A673 (cell line): ENCODE measurements around the gene LARP7. TPM values are rescaled to one million over a fixed set of nuclear protein-coding genes. Genes with fewer than 3 reads are reported as not detected.
A peak's percentile ranks its signal among the peaks of the same experiment; 100 is the strongest.
"Not testable (repeated sequence)": the region's sequence is repeated elsewhere in the genome, so short reads cannot be mapped to it uniquely, and the experiment has no call there.

ENCODE experiments used
- BruUV-seq: library from RNA; stranded (reverse); fragments of 400-500 nt; replicated peaks from 2 replicates; lab custom pipeline; 2021; lab: Mats Ljungman, UMichigan
- CTCF ChIA-PET: fragments of 300-600 bp; sonication (Branson Sonifier 250); formaldehyde crosslinking; loops from one replicate; lab custom pipeline; 2022; ENCODE audit warnings: antibody characterized with exemption; lab: Charles Lee
- POLR2A ChIA-PET: fragments of 300-600 bp; sonication (Branson Sonifier 250); formaldehyde crosslinking; loops from one replicate; lab custom pipeline; 2022; ENCODE audit warnings: antibody characterized with exemption; ENCODE audit not compliant: low non-redundant PET; lab: Charles Lee
- DNase-seq: peaks from one replicate; pipeline ENCODE4 v3.0.0-alpha.2; 2015; ENCODE audit warnings: low spot score
- H3K27ac ChIP-seq: fragments of 200-600 bp; sonication (generic); 2 replicates; pipeline ENCODE4 v1.5.1; 2016; ENCODE audit warnings: mixed run types, low read depth, mild to moderate bottlenecking, mixed read lengths, antibody characterized with exemption, low read length; ENCODE audit not compliant: poor library complexity, severe bottlenecking
- H3K27me3 ChIP-seq: fragments of 200-600 bp; sonication (generic); replicated peaks from 2 replicates; pipeline ENCODE4 v1.6.1; 2017; ENCODE audit warnings: mixed run types, low read depth, mild to moderate bottlenecking, mixed read lengths, antibody characterized with exemption, low read length; ENCODE audit not compliant: insufficient read depth, poor library complexity
- H3K36me3 ChIP-seq: fragments of 200-600 bp; sonication (generic); 2 replicates; pipeline ENCODE4 v1.6.1; 2016; ENCODE audit warnings: mixed run types, mild to moderate bottlenecking, mixed read lengths, antibody characterized with exemption, low read length; ENCODE audit not compliant: insufficient read depth, poor library complexity, severe bottlenecking
- H3K4me1 ChIP-seq: fragments of 200-600 bp; sonication (generic); 2 replicates; pipeline ENCODE4 v1.6.1; 2017; ENCODE audit warnings: mixed run types, mild to moderate bottlenecking, mixed read lengths, antibody characterized with exemption, low read length; ENCODE audit not compliant: insufficient read depth, poor library complexity, severe bottlenecking
- H3K4me3 ChIP-seq: fragments of 200-600 bp; sonication (generic); 2 replicates; pipeline ENCODE4 v1.5.1; 2016; ENCODE audit warnings: low read depth, mixed run types, mild to moderate bottlenecking, mixed read lengths, low read length; ENCODE audit not compliant: poor library complexity, severe bottlenecking
- H3K9me3 ChIP-seq: fragments of 200-600 bp; sonication (generic); 2 replicates; pipeline ENCODE4 v1.6.1; 2016; ENCODE audit warnings: mixed run types, low read depth, mild to moderate bottlenecking, mixed read lengths, antibody characterized with exemption, low read length; ENCODE audit not compliant: poor library complexity, severe bottlenecking
- CTCF ChIP-seq: fragments of 300-800, 200-600 bp; sonication (generic); conservative IDR thresholded peaks from 2 replicates; pipeline ENCODE4 v1.5.1; 2017; ENCODE audit warnings: low read depth, mild to moderate bottlenecking, antibody characterized with exemption, low read length, moderate library complexity, mixed read lengths
- EZH2 ChIP-seq: fragments of 200-600 bp; sonication (generic); IDR thresholded peaks from 2 replicates; pipeline ENCODE4 v1.6.1; 2017; ENCODE audit warnings: borderline replicate concordance, low read depth, mild to moderate bottlenecking, mixed read lengths, antibody characterized with exemption, low read length; ENCODE audit not compliant: poor library complexity, severe bottlenecking
- intact Hi-C: fragments of 100-400 bp; cut with micrococcal nuclease; formaldehyde crosslinking; loops from one replicate; pipeline ENCODE4 v1.10.0; 2022; ENCODE audit not compliant: unreplicated experiment
- total RNA-seq: library from RNA; stranded (reverse); gene quantifications from 2 replicates; pipeline ENCODE4 v1.2.3, GENCODE V29; 2021

The LARP7 gene
- total RNA-seq, 1 experiment from 2014 or later = 40.8 TPM

GRCh38 chr4:112604589-112604988 is 32.4 kb upstream of the LARP7 start:
- Histone ChIP-seq H3K4me1 (no peaks in the 10 kb centered on the region), H3K9me3 (no peaks in the 10 kb centered on the region), H3K36me3 (peaks cover 6% of the 10 kb centered on the region), H3K4me3 (no peak overlapping the region), H3K27ac (no peak overlapping the region), H3K27me3 (no peaks in the 10 kb centered on the region)
- peak; percentile 66 for DNase-seq
- TF ChIP-seq CTCF = peak; percentile 70
- TF ChIP-seq EZH2 = no peak
- no TSS peak for BruUV-seq
- POLR2A ChIA-PET = no interaction called here
- intact Hi-C loops = loop anchor here (1.0 to 10.0 kb wide), 2 partner anchors 276 to 500 kb away; no protein-coding TSS in a partner anchor
- CTCF ChIA-PET = interaction anchor here (0.5 to 1.0 kb wide), 3 partner anchors 82 to 531 kb away, joined by 3 to 4 read pairs (median 3); no protein-coding TSS in a partner anchor

GRCh38 chr4:112612814-112613213 is 24.1 kb upstream of the LARP7 start:
- CTCF ChIA-PET, H3K27ac ChIP-seq, H3K27me3 ChIP-seq, H3K4me3 ChIP-seq, intact Hi-C loops, H3K9me3 ChIP-seq, H3K4me1 ChIP-seq, DNase-seq, BruUV-seq: not testable (repeated sequence)
- POLR2A ChIA-PET = interaction anchor here (0.6 kb wide), 1 partner anchor 117 kb away, joined by 8 read pairs; no protein-coding TSS in a partner anchor
- H3K36me3 ChIP-seq = peaks cover 15% of the 10 kb centered on the region

GRCh38 chr4:112616984-112617383 is 20.0 kb upstream of the LARP7 start:
- ChIA-PET CTCF (interaction anchor here (0.5 kb wide), 1 partner anchor 147 kb away, joined by 3 read pairs; no protein-coding TSS in a partner anchor), POLR2A (no interaction called here)
- TF ChIP-seq EZH2 = no peak
- TF ChIP-seq CTCF = no peak
- H3K9me3 ChIP-seq = no peaks in the 10 kb centered on the region
- H3K36me3 ChIP-seq = peaks cover 20% of the 10 kb centered on the region
- no peaks in the 10 kb centered on the region for H3K27me3 ChIP-seq
- no peaks in the 10 kb centered on the region for H3K4me1 ChIP-seq
- no peak for DNase-seq
- no peak overlapping the region for H3K27ac ChIP-seq
- intact Hi-C loops = no loop called here
- H3K4me3 ChIP-seq = no peak overlapping the region
- no TSS peak for BruUV-seq

- Histone ChIP-seq H3K27me3 (no peaks in the 10 kb centered on the region), H3K36me3 (peaks cover 30% of the 10 kb centered on the region), H3K27ac (no peak overlapping the region), H3K4me1 (no peaks in the 10 kb centered on the region), H3K4me3 (no peak overlapping the region), H3K9me3 (no peaks in the 10 kb centered on the region)
- ChIA-PET CTCF (no interaction called here), POLR2A (no interaction called here)
- no peak for DNase-seq
- intact Hi-C loops = no loop called here
- no TSS peak for BruUV-seq
- TF ChIP-seq CTCF = no peak
- no peak for TF ChIP-seq EZH2
Measured at GRCh38 chr4:112626228-112626627, 10.7 kb upstream of the LARP7 start.
